IPS-NIHi11 (cell line): ENCODE data around the gene PDE4D.
A peak's percentile ranks its signal among the peaks of the same experiment; 100 is the strongest.

Experiments used
- DNase-seq: peaks from one replicate; pipeline ENCODE4 v3.0.0; 2012; ENCODE audit warnings: mixed read lengths, low spot score

The PDE4D gene

GRCh38 chr5:59655693-59656309, 237.7 kb downstream of the PDE4D start:
- no peak for DNase-seq

GRCh38 chr5:59654691-59655090, 238.8 kb downstream of the PDE4D start:
- no peak for DNase-seq

- DNase-seq: no peak
These were observed 241.1 kb downstream of the PDE4D start for GRCh38 chr5:59652449-59652848.

GRCh38 chr5:59648949-59649921, 244.3 kb downstream of the PDE4D start:
- DNase-seq: peak; percentile 24

- no peak for DNase-seq
These were observed 245.3 kb downstream of the PDE4D start for GRCh38 chr5:59648038-59648831.

GRCh38 chr5:59645380-59645779, 248.1 kb downstream of the PDE4D start:
- DNase-seq: no peak

GRCh38 chr5:59640411-59640810, 253.1 kb downstream of the PDE4D start:
- no peak for DNase-seq

- no peak for DNase-seq
These were observed 255.5 kb downstream of the PDE4D start for GRCh38 chr5:59637884-59638580.

GRCh38 chr5:59629561-59629960, 264.0 kb downstream of the PDE4D start:
- DNase-seq: no peak

- DNase-seq: no peak
These were observed 265.3 kb downstream of the PDE4D start for GRCh38 chr5:59628062-59628828.

GRCh38 chr5:59624898-59625297, 268.6 kb downstream of the PDE4D start:
- no peak for DNase-seq

GRCh38 chr5:59622848-59623247, 270.7 kb downstream of the PDE4D start:
- DNase-seq: no peak

- no peak for DNase-seq
These were observed 272.0 kb downstream of the PDE4D start for GRCh38 chr5:59621477-59621876.

GRCh38 chr5:59620535-59621212, 272.9 kb downstream of the PDE4D start:
- no peak for DNase-seq

- DNase-seq: no peak
These were observed 274.9 kb downstream of the PDE4D start for GRCh38 chr5:59618644-59619043.

GRCh38 chr5:59617186-59617771, 276.2 kb downstream of the PDE4D start:
- no peak for DNase-seq

GRCh38 chr5:59616413-59616812, 277.1 kb downstream of the PDE4D start:
- DNase-seq: no peak

GRCh38 chr5:59615272-59615671, 278.3 kb downstream of the PDE4D start:
- DNase-seq: no peak

GRCh38 chr5:59609501-59610265, 283.8 kb downstream of the PDE4D start:
- DNase-seq: no peak
